Endothelial cell of umbilical vein (primary cell): ENCODE results near the gene AGTPBP1. TPM values are rescaled to one million over a fixed set of nuclear protein-coding genes. Genes with fewer than 3 reads are reported as not detected.
A peak's percentile ranks its signal among the peaks of the same experiment; 100 is the strongest.

Source experiments
- BruUV-seq: library from RNA; stranded (reverse); fragments of 400-500 nt; replicated peaks from 2 replicates; lab custom pipeline; 2021; lab: Mats Ljungman, UMichigan
- CTCF ChIA-PET: fragments of 300-600, 350-600 bp; sonication (Branson Sonifier 250); formaldehyde crosslinking; loops from one replicate; lab custom pipeline; 2021; ENCODE audit warnings: antibody characterized with exemption, inconsistent platforms; lab: Charles Lee
- POLR2A ChIA-PET: fragments of 300-600, 350-600 bp; sonication (Branson Sonifier 250); formaldehyde crosslinking; loops from one replicate; lab custom pipeline; 2021; ENCODE audit warnings: antibody characterized with exemption, inconsistent platforms; lab: Charles Lee
- DNase-seq: peaks from one replicate; pipeline ENCODE4 v3.0.0-alpha.2; 2011; ENCODE audit warnings: low read depth, low spot score
- FAIRE-seq: peaks from 2 replicates; lab custom pipeline; 2011; peaks lifted over from hg19 to GRCh38; lab: Jason Lieb, UNC
- H2AFZ ChIP-seq: 2 replicates; pipeline ENCODE4 v1.6.0; 2012; ENCODE audit warnings: low read depth, low read length, control low read depth, inconsistent platforms
- H3K27ac ChIP-seq: 2 replicates; pipeline ENCODE4 v1.5.1; 2011; ENCODE audit warnings: low read depth, mild to moderate bottlenecking, control low read depth, low read length, moderate library complexity; ENCODE audit not compliant: insufficient read depth
- H3K27me3 ChIP-seq, 2 experiments: 2 replicates each; pipeline versions ENCODE4 v1.6.0 to v1.6.1; 2011; ENCODE audit warnings: low read length in 2 of 2, mixed read lengths in 1 of 2; ENCODE audit not compliant: control insufficient read depth in 2 of 2, insufficient read depth in 2 of 2
- H3K36me3 ChIP-seq, 2 experiments: 2 replicates in 1 of 2; 3 replicates in 1 of 2; pipeline ENCODE4 v1.5.1; 2011; ENCODE audit warnings: low read length in 2 of 2, mild to moderate bottlenecking in 1 of 2, moderate library complexity in 1 of 2; ENCODE audit not compliant: control insufficient read depth in 2 of 2, insufficient read depth in 2 of 2; ENCODE audit errors: extremely low read depth in 1 of 2
- H3K4me1 ChIP-seq: 3 replicates; pipeline ENCODE4 v1.5.1; 2011; ENCODE audit warnings: mild to moderate bottlenecking, low read length; ENCODE audit not compliant: control insufficient read depth, insufficient read depth; ENCODE audit errors: extremely low read depth
- H3K4me2 ChIP-seq: 2 replicates; pipeline ENCODE4 v1.6.1; 2011; ENCODE audit warnings: low read length, control low read depth, mixed read lengths; ENCODE audit not compliant: insufficient read depth
- H3K4me3 ChIP-seq, 3 experiments: fragments of 200-600 bp in 1 of 3; sonication (generic), shearing (Covaris generic) in 1 of 3; replicated peaks in 1 of 3; 2 replicates each; pipeline ENCODE4 v1.5.1; 2011 to 2016; ENCODE audit warnings: control low read depth in 3 of 3, low read length in 3 of 3, mild to moderate bottlenecking in 2 of 3, inconsistent platforms in 1 of 3, low read depth in 1 of 3, moderate library complexity in 1 of 3; ENCODE audit not compliant: insufficient read depth in 1 of 3
- H3K79me2 ChIP-seq: 2 replicates; pipeline ENCODE4 v1.6.0; 2012; ENCODE audit warnings: low read length, inconsistent platforms; ENCODE audit not compliant: control insufficient read depth, insufficient read depth
- H3K9ac ChIP-seq: replicated peaks from 2 replicates; pipeline ENCODE3; 2011; ENCODE audit warnings: low read length, control low read depth; ENCODE audit not compliant: insufficient read depth; ENCODE audit errors: extremely low read depth
- H3K9me1 ChIP-seq: replicated peaks from 3 replicates; pipeline ENCODE4 v1.6.0; 2011; ENCODE audit warnings: mild to moderate bottlenecking, low read length; ENCODE audit not compliant: control insufficient read depth, insufficient read depth; ENCODE audit errors: extremely low read depth
- H3K9me3 ChIP-seq: replicated peaks from 2 replicates; pipeline ENCODE4 v1.5.1; 2012; ENCODE audit warnings: low read length, inconsistent platforms; ENCODE audit not compliant: control insufficient read depth, insufficient read depth
- H4K20me1 ChIP-seq: replicated peaks from 2 replicates; pipeline ENCODE3; 2011; ENCODE audit warnings: mild to moderate bottlenecking, low read length; ENCODE audit not compliant: control insufficient read depth, insufficient read depth; ENCODE audit errors: extremely low read depth
- EZH2 ChIP-seq: IDR thresholded peaks from 2 replicates; pipeline ENCODE4 v1.6.1; 2012; ENCODE audit warnings: borderline replicate concordance, low read depth, mild to moderate bottlenecking, moderate library complexity, low read length, inconsistent platforms; ENCODE audit not compliant: severe bottlenecking
- FOS ChIP-seq: IDR thresholded peaks from 2 replicates; pipeline ENCODE4 v1.6.1; 2011; ENCODE audit warnings: mild to moderate bottlenecking, low read length, moderate library complexity, borderline replicate concordance; ENCODE audit not compliant: insufficient read depth
- GATA2 ChIP-seq: IDR thresholded peaks from 2 replicates; pipeline ENCODE4 v1.7.0; 2011; ENCODE audit warnings: low read depth, mild to moderate bottlenecking, moderate library complexity, mixed read lengths, low read length; ENCODE audit not compliant: insufficient read length, insufficient read depth
- JUN ChIP-seq: IDR thresholded peaks from 2 replicates; pipeline ENCODE4 v1.6.1; 2011; ENCODE audit warnings: borderline replicate concordance, low read depth; ENCODE audit not compliant: insufficient read length, insufficient read depth
- MYC ChIP-seq: IDR thresholded peaks from one replicate; pipeline ENCODE4 v1.6.1; 2011; ENCODE audit warnings: mild to moderate bottlenecking, low read depth, low read length
- POLR2A ChIP-seq: IDR thresholded peaks from 2 replicates; pipeline ENCODE4 v1.6.1; 2012; ENCODE audit warnings: low read depth, mild to moderate bottlenecking, control low read depth, low read length
- POLR2AphosphoS5 ChIP-seq: IDR thresholded peaks from 2 replicates; pipeline ENCODE4 v1.6.1; 2012; ENCODE audit warnings: low read depth, mild to moderate bottlenecking, control low read depth, low read length, moderate library complexity; ENCODE audit not compliant: insufficient read depth
- dilution Hi-C: fragments of 300-500 bp; cut with MboI; formaldehyde crosslinking; loops from one replicate; pipeline ENCODE4 v1.15.0; 2019; ENCODE audit warnings: low sequenced_read_pairs; ENCODE audit not compliant: extremely low pct_ligation_motif_present
- intact Hi-C: fragments of 100-400 bp; cut with micrococcal nuclease; formaldehyde crosslinking; loops from one replicate; pipeline ENCODE4 v1.10.0; 2022
- polyA plus RNA-seq, 4 experiments: library from polyadenylated mRNA; depleted of rRNA in 3 of 4; stranded (reverse) in 3 of 4; unstranded in 1 of 4; fragments of >200 nt; gene quantifications; 2 replicates each; pipeline versions ENCODE4 v1.2.1 to v1.2.3, GENCODE V29; 2011 to 2012; ENCODE audit warnings: missing spikeins in 1 of 4
- total RNA-seq: library from RNA; stranded (reverse); gene quantifications from 2 replicates; pipeline ENCODE4 v1.2.3, GENCODE V29; 2021
- TF ChIP-seq, protein P1 (sequence below), 2 donors: IDR thresholded peaks; 1 replicate in 1 of 2; 2 replicates in 1 of 2; pipeline ENCODE4 v1.5.1; 2011; ENCODE audit warnings: low read length in 2 of 2, mild to moderate bottlenecking in 2 of 2, moderate library complexity in 2 of 2, control low read depth in 1 of 2, inconsistent platforms in 1 of 2, low read depth in 1 of 2; ENCODE audit not compliant: insufficient read depth in 1 of 2; ENCODE audit errors: extremely low read depth in 1 of 2
- TF ChIP-seq, protein P2 (sequence below): IDR thresholded peaks from 2 replicates; pipeline ENCODE4 v1.6.1; 2011; ENCODE audit not compliant: insufficient read depth, insufficient read length

Gene AGTPBP1
- total and polyA plus RNA-seq, 2 donors (not counting 3 experiments of a cell fraction or from before 2014, with no cell fraction given): 4.2 to 18.4 TPM

DNA sequence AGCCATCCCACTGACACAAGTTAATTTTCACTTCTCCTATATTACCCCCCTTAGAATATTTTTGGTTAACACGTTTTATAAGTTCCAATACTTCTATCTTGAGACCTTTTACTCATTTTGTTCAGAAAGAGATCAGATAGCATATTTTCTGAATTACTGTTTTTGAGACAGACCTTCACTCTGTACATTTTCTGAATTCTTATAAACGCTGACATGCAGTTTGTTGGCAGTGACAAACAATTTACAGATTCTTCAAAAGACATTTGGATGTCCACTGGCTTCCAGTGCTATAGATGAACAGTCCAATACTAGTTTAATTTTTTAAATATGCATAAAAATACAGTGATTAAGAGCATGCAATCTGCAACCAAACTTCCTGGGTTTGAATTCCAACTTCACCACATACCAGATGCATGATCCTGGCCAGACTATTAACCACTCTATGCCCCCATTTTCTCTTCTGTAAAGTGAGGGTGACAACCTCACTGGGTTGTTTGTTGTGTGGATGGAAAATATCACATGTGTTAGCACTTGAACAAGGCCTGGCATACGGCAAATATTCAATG lies 142.1 kb downstream of the AGTPBP1 start:
- H4K20me1 ChIP-seq: no peaks in the 10 kb centered on the region
- TF ChIP-seq EZH2 (no peak), MYC (no peak), FOS (no peak), POLR2AphosphoS5 (no peak), GATA2 (no peak), JUN (no peak), POLR2A (no peak)
- TF ChIP-seq, protein P1, sequence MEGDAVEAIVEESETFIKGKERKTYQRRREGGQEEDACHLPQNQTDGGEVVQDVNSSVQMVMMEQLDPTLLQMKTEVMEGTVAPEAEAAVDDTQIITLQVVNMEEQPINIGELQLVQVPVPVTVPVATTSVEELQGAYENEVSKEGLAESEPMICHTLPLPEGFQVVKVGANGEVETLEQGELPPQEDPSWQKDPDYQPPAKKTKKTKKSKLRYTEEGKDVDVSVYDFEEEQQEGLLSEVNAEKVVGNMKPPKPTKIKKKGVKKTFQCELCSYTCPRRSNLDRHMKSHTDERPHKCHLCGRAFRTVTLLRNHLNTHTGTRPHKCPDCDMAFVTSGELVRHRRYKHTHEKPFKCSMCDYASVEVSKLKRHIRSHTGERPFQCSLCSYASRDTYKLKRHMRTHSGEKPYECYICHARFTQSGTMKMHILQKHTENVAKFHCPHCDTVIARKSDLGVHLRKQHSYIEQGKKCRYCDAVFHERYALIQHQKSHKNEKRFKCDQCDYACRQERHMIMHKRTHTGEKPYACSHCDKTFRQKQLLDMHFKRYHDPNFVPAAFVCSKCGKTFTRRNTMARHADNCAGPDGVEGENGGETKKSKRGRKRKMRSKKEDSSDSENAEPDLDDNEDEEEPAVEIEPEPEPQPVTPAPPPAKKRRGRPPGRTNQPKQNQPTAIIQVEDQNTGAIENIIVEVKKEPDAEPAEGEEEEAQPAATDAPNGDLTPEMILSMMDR (IDR thresholded peaks at IDR 0.05; ENCODE audit: extremely low read depth in 1 of 2, insufficient read depth in 1 of 2, low read depth in 1 of 2, low read length in 2 of 2): no peak
- TF ChIP-seq, protein P2, sequence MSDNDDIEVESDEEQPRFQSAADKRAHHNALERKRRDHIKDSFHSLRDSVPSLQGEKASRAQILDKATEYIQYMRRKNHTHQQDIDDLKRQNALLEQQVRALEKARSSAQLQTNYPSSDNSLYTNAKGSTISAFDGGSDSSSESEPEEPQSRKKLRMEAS: no peak
- no peak overlapping the region for H3K4me3 ChIP-seq
- BruUV-seq: no TSS peak
- no peak for DNase-seq
- no peak overlapping the region for H3K4me2 ChIP-seq
- FAIRE-seq: peak; percentile 62
- H3K79me2 ChIP-seq: no peaks in the 10 kb centered on the region
- ChIA-PET CTCF (interaction anchor here (2.2 kb wide), 1 partner anchor 11 kb away, joined by 14 read pairs; no protein-coding TSS in a partner anchor), POLR2A (no interaction called here)
- H3K27me3 ChIP-seq: no peaks in the 10 kb centered on the region
- H3K36me3 ChIP-seq: no peaks in the 10 kb centered on the region
- H3K9me3 ChIP-seq: no peaks in the 10 kb centered on the region
- dilution Hi-C loops: no loop called here
- no peak overlapping the region for H2AFZ ChIP-seq
- H3K9me1 ChIP-seq: no peaks in the 10 kb centered on the region
- no peak overlapping the region for H3K27ac ChIP-seq
- intact Hi-C loops: no loop called here
- H3K9ac ChIP-seq: no peak overlapping the region
- H3K4me1 ChIP-seq: no peaks in the 10 kb centered on the region
